K562 treated with DMSO at 1 percent for 48 hours (cell line): ENCODE results near the gene XPO6. TPM values are rescaled to one million over a fixed set of nuclear protein-coding genes. Genes with fewer than 3 reads are reported as not detected.

Source experiments
- total RNA-seq: library from RNA; unstranded; fragments of 300-600 nt; gene quantifications from 2 replicates; pipeline ENCODE4 v1.2.3, GENCODE V29; 2022; ENCODE audit warnings: low replicate concordance; ENCODE audit errors: extremely low read depth

XPO6 gene
- not detected in 2 replicates for total RNA-seq

GRCh38 chr16:28211758-28212531 lies at the start of gene XPO6:
TSS of gene XPO6 (minus strand) at chr16:28211965. CDS start at chr16:28211368, 597 bp downstream.

GRCh38 chr16:28063591-28064061 lies 148.1 kb downstream of the XPO6 start, which contains the start of gene GSG1L:
TSS of gene GSG1L (minus strand) at chr16:28063714. CDS start at chr16:28063424, 290 bp downstream.

Other genes with a start within 250 kb of the XPO6 start
- not detected in 2 replicates for gene GSG1L, start 148.3 kb downstream of the XPO6 start, total RNA-seq
- not detected in 2 replicates for gene SBK1, start 80.6 kb upstream of the XPO6 start, total RNA-seq
- gene NPIPB6, start 151.5 kb upstream of the XPO6 start, total RNA-seq, result not detected in 2 replicates
- gene EIF3CL, start 191.9 kb upstream of the XPO6 start, total RNA-seq, result 282 TPM in 1 of 2 replicates, not detected in the other